ENCODE measurements around the gene UBE2E2. TPM values are rescaled to one million over a fixed set of nuclear protein-coding genes. Genes with fewer than 3 reads are reported as not detected.

The UBE2E2 gene
- total RNA-seq, 1 donor from 2014 or later, result 45.9 TPM

DNA sequence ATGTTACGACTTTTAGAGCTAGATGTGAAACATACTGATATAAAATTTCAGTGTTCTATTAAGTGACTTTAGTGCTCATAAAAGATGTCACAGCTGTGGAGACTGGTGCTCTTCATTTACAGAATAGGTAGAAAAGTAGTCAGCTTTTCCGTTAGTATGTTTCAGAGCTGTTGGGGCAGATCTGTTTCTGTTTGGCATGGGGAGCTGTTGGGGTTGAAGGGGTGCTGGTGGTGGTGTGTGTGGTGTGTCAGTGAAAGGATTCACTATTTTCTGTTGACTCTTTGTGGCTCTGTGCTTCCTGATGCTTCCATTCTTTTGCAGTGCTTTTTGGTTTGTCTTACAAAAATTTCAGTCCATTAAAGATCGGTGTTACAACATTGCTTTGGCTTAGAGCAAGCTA lies 3.2 kb downstream of the UBE2E2 start:
- intact Hi-C loops (cut with DNase I), result no loop called here
- Histone ChIP-seq H3K4me1 (peaks cover 14% of the 10 kb centered on the region), H3K36me3 (no peaks in the 10 kb centered on the region), H3K27ac (no peak overlapping the region), H3K9me3 (no peaks in the 10 kb centered on the region), H3K27me3 (no peaks in the 10 kb centered on the region), H3K4me3 (no peak overlapping the region)
- TF ChIP-seq, protein P1, sequence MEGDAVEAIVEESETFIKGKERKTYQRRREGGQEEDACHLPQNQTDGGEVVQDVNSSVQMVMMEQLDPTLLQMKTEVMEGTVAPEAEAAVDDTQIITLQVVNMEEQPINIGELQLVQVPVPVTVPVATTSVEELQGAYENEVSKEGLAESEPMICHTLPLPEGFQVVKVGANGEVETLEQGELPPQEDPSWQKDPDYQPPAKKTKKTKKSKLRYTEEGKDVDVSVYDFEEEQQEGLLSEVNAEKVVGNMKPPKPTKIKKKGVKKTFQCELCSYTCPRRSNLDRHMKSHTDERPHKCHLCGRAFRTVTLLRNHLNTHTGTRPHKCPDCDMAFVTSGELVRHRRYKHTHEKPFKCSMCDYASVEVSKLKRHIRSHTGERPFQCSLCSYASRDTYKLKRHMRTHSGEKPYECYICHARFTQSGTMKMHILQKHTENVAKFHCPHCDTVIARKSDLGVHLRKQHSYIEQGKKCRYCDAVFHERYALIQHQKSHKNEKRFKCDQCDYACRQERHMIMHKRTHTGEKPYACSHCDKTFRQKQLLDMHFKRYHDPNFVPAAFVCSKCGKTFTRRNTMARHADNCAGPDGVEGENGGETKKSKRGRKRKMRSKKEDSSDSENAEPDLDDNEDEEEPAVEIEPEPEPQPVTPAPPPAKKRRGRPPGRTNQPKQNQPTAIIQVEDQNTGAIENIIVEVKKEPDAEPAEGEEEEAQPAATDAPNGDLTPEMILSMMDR (IDR thresholded peaks at IDR 0.05), result no peak
- DNase-seq (no peak), ATAC-seq (no peak)

DNA sequence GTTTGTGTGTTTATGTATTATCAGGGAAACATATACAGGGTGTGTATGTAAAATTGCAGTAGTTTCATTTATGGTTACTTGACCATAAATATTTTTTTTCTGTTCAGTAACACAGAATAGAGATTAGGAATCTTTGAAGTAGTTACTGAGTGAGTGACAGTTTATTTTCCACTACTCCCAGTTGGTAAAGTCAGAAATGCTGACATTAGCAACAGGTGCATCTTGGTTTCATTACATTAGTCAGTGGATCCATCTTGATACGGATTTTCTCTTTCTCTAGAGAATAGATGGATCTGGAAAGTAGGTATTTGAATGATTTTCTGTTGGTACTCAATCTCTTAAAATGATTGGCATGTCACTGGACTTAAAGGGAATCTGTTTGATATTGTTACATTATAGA lies 6.0 kb downstream of the UBE2E2 start:
- no peak overlapping the region for H3K27ac ChIP-seq
- no peaks in the 10 kb centered on the region for H3K9me3 ChIP-seq
- TF ChIP-seq, protein P1 (IDR thresholded peaks at IDR 0.05), result no peak
- peaks cover 14% of the 10 kb centered on the region for H3K4me1 ChIP-seq
- intact Hi-C loops (cut with DNase I), result no loop called here
- no peak overlapping the region for H3K4me3 ChIP-seq
- no peaks in the 10 kb centered on the region for H3K27me3 ChIP-seq
- ATAC-seq (no peak), DNase-seq (no peak)
- no peaks in the 10 kb centered on the region for H3K36me3 ChIP-seq

DNA sequence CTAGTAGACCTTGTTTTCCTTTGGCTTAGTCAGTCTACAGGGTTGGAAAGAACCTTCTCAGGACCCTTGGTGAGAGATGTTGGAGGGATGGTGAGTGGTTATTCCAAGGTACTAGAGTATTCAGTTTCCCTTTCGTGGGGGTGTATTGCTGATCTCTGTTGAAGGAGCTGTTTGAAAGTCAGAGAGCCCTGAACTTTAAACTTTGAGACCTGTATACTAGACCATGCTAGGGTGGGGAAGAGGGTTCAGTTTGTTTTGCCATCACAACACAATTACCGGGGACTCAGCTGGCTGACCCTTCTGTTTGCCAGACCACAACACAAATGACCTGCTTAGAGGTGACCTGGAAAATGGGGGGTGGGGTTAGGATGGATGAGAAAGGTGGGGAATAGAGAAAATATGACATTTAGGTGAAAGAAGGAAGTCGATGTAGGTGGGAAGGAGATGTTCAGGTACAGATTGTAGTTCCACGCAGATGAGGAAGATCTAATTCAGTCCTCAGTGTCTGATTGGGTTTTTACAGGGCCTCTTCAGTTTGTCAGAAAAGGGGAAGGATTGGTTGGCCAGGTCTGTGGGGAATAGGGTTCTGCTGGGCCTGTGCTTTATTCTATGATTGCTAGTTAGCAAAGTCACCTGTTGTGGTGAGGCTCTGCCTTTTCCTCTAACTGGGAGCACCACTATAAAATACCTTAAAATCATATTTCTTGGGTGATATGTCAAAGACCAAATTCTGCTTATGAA lies 6.8 kb downstream of the UBE2E2 start:
- no peaks in the 10 kb centered on the region for H3K36me3 ChIP-seq
- peaks cover 7% of the 10 kb centered on the region for H3K4me1 ChIP-seq
- TF ChIP-seq, protein P1 (IDR thresholded peaks at IDR 0.05), result no peak
- no peak for ATAC-seq
- H3K27ac ChIP-seq, result no peak overlapping the region
- H3K4me3 ChIP-seq, result no peak overlapping the region
- H3K9me3 ChIP-seq, result no peaks in the 10 kb centered on the region
- no peak for DNase-seq
- intact Hi-C loops (cut with DNase I), result no loop called here
- no peaks in the 10 kb centered on the region for H3K27me3 ChIP-seq

DNA sequence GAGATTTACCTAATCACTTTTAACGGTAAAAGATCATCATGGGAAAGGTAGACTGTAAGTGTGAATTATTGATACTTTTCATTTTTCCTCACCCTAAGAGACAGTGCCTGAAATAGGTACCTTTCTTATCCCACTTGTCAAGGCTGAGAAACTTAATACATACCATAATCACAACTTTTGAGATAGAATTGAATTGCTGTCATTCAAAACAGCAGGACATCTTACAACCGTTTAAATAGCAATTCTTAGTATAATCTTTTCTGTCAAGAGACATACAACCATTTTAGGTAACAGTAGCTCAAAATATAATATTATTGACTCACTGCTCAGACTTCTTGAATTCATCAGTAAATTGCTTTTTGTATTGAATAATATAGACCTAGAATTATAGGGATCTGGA lies 10.7 kb downstream of the UBE2E2 start:
- ATAC-seq, result no peak

DNA sequence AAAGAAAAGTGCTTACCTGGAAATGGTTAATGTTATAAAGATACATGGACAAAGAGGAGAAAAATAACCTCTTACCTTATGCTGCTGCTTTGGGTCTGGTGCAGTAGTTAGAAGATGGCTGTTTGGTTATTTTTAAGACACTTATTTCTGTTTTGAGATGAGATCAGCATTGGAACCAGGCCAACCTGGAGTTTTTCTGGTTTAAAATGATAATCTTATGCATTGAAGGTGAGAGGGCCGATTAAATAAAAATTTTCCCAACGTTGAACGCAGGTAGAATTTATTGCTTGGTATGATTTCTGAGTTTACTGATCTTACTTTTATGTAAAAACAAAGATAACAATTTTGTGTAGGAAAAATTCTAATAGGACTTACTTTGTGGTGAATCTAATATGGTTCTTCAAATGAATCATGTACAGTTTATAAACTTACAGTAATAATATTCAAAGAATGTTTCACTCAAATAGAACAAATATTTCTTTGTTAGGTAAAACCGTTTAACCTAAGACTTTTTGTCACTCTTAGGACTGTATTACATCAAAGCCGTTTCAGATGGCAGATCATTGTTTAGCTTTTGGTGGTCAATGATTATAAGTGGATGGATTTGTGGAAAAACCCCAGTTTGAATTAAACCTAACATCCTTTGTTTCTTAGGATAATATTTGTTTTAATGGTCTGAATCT lies 14.9 kb downstream of the UBE2E2 start:
- ATAC-seq (no peak), DNase-seq (no peak)
- Histone ChIP-seq H3K27ac (no peak overlapping the region), H3K4me1 (no peaks in the 10 kb centered on the region), H3K36me3 (no peaks in the 10 kb centered on the region), H3K9me3 (no peaks in the 10 kb centered on the region), H3K4me3 (no peak overlapping the region), H3K27me3 (no peaks in the 10 kb centered on the region)
- intact Hi-C loops (cut with DNase I), result no loop called here
- TF ChIP-seq, protein P1 (IDR thresholded peaks at IDR 0.05), result no peak

More for the DNA sequence above, 10.7 kb downstream of the UBE2E2 start:
- TF ChIP-seq, protein P1 (IDR thresholded peaks at IDR 0.05), result no peak
- Histone ChIP-seq H3K4me1 (no peaks in the 10 kb centered on the region), H3K9me3 (no peaks in the 10 kb centered on the region), H3K36me3 (no peaks in the 10 kb centered on the region), H3K27me3 (no peaks in the 10 kb centered on the region), H3K4me3 (no peak overlapping the region), H3K27ac (no peak overlapping the region)
- DNase-seq, result no peak
- intact Hi-C loops (cut with DNase I), result no loop called here

All from upper lobe of right lung (tissue), 1 donor.